Measurements from ENCODE around the gene SMIM27.

The SMIM27 gene

GRCh38 chr9:32574858-32575257, 22.7 kb downstream of the SMIM27 start:
- Histone ChIP-seq H3K27ac (ENCODE audit: low read length) (no peak overlapping the region), H3K4me3 (ENCODE audit: low read length) (no peak overlapping the region), H3K36me3 (replicated peaks; ENCODE audit: low read depth, low read length) (peaks cover 8% of the 10 kb centered on the region), H3K27me3 (ENCODE audit: low read depth, low read length) (no peaks in the 10 kb centered on the region), H3K9ac (ENCODE audit: low read length) (no peak overlapping the region), H3K4me2 (ENCODE audit: low read length) (no peak overlapping the region), H2AFZ (ENCODE audit: low read depth, low read length) (no peak overlapping the region), H3K4me1 (ENCODE audit: low read length) (peaks cover 24% of the 10 kb centered on the region), H3K9me3 (ENCODE audit: insufficient read depth, low read length) (no peaks in the 10 kb centered on the region), H4K20me1 (ENCODE audit: insufficient read depth, low read length) (peaks cover 4% of the 10 kb centered on the region; the same call in 1 of the 2 replicates), H3K79me2 (ENCODE audit: low read length) (peaks cover 31% of the 10 kb centered on the region)
- TF ChIP-seq CTCF (IDR thresholded peaks at IDR 0.05; ENCODE audit: low read depth, low read length) = no peak
- TF ChIP-seq EZH2phosphoT487 (IDR thresholded peaks at IDR 0.05; ENCODE audit: low read depth) = no peak

- Histone ChIP-seq H2AFZ (ENCODE audit: low read depth, low read length) (peak overlapping the region; percentile 14; the same call in 1 of the 2 replicates), H3K9me3 (ENCODE audit: insufficient read depth, low read length) (no peaks in the 10 kb centered on the region), H3K79me2 (ENCODE audit: low read length) (peaks cover 6% of the 10 kb centered on the region), H3K27me3 (ENCODE audit: low read depth, low read length) (no peaks in the 10 kb centered on the region), H3K4me2 (ENCODE audit: low read length) (no peak overlapping the region), H3K4me3 (ENCODE audit: low read length) (no peak overlapping the region), H3K9ac (ENCODE audit: low read length) (no peak overlapping the region), H3K36me3 (replicated peaks; ENCODE audit: low read depth, low read length) (no peaks in the 10 kb centered on the region), H3K27ac (ENCODE audit: low read length) (no peak overlapping the region), H3K4me1 (ENCODE audit: low read length) (peaks cover 21% of the 10 kb centered on the region), H4K20me1 (ENCODE audit: insufficient read depth, low read length) (no peaks in the 10 kb centered on the region)
- TF ChIP-seq CTCF (IDR thresholded peaks at IDR 0.05; ENCODE audit: low read depth, low read length) (no peak), EZH2phosphoT487 (IDR thresholded peaks at IDR 0.05; ENCODE audit: low read depth) (no peak)
Observed at GRCh38 chr9:32577316-32577715, 25.2 kb downstream of the SMIM27 start.

- TF ChIP-seq EZH2phosphoT487 (IDR thresholded peaks at IDR 0.05; ENCODE audit: low read depth) (no peak), CTCF (IDR thresholded peaks at IDR 0.05; ENCODE audit: low read depth, low read length) (no peak)
- no peaks in the 10 kb centered on the region for H3K9me3 ChIP-seq (ENCODE audit: insufficient read depth, low read length)
- no peak overlapping the region for H3K9ac ChIP-seq (ENCODE audit: low read length)
- peak overlapping the region; percentile 51 for H2AFZ ChIP-seq (ENCODE audit: low read depth, low read length)
- H3K4me3 ChIP-seq (ENCODE audit: low read length) = peak overlapping the region; percentile 46
- no peaks in the 10 kb centered on the region for H4K20me1 ChIP-seq (ENCODE audit: insufficient read depth, low read length)
- peaks cover 14% of the 10 kb centered on the region for H3K4me1 ChIP-seq (ENCODE audit: low read length)
- H3K4me2 ChIP-seq (ENCODE audit: low read length) = peak overlapping the region; percentile 55
- H3K36me3 ChIP-seq (replicated peaks; ENCODE audit: low read depth, low read length) = no peaks in the 10 kb centered on the region
- H3K79me2 ChIP-seq (ENCODE audit: low read length) = no peaks in the 10 kb centered on the region
- no peaks in the 10 kb centered on the region for H3K27me3 ChIP-seq (ENCODE audit: low read depth, low read length)
- H3K27ac ChIP-seq (ENCODE audit: low read length) = no peak overlapping the region
Observed at GRCh38 chr9:32578976-32579375, 26.8 kb downstream of the SMIM27 start.

DNA sequence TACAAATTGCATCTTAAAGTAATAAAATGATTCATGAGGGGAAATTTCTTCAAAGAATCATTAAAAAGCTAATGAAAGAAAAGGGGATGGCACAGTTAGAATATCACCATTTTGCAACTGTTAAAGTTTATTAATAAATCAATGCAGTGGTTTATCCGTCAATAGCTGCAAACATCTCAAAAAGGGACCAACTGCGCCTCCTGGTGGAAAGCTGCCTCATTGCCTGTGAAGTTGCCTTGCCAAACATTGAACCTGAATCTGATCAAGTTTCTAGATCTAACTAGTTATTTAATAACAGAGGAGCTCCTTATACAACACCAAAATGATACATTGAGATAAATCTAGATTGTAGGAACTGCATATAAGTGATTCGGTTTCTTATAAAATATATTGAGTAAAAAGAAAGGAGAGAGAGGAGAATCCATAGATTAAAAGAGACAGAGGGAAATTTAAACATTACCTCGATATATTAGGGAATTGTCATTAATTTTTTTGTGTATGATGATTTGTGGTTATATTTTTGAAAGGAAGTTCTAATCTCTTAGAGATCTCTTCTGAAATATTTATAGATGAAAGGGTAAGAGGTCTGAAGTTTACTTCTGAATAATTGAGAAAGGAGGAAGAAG, 27.7 kb downstream of the SMIM27 start:
- Histone ChIP-seq H3K79me2 (ENCODE audit: low read length) (no peaks in the 10 kb centered on the region), H4K20me1 (ENCODE audit: insufficient read depth, low read length) (no peaks in the 10 kb centered on the region), H3K9me3 (ENCODE audit: insufficient read depth, low read length) (no peaks in the 10 kb centered on the region), H3K27ac (ENCODE audit: low read length) (no peak overlapping the region), H3K9ac (ENCODE audit: low read length) (no peak overlapping the region), H3K4me3 (ENCODE audit: low read length) (peak overlapping the region; percentile 46), H3K36me3 (replicated peaks; ENCODE audit: low read depth, low read length) (no peaks in the 10 kb centered on the region), H3K4me2 (ENCODE audit: low read length) (peak overlapping the region; percentile 55), H3K27me3 (ENCODE audit: low read depth, low read length) (no peaks in the 10 kb centered on the region), H2AFZ (ENCODE audit: low read depth, low read length) (peak overlapping the region; percentile 51), H3K4me1 (ENCODE audit: low read length) (peaks cover 14% of the 10 kb centered on the region)
- TF ChIP-seq CTCF (IDR thresholded peaks at IDR 0.05; ENCODE audit: low read depth, low read length) (peak; percentile 96), EZH2phosphoT487 (IDR thresholded peaks at IDR 0.05; ENCODE audit: low read depth) (no peak)
